Activated naive CD8-positive, alpha-beta T cell treated with anti-CD3 and anti-CD28 coated beads, Interleukin-2, amount 50 U/mL, for 16 hours (primary cell): ENCODE data around the gene NOXRED1.
A peak's percentile ranks its signal among the peaks of the same experiment; 100 is the strongest.

ENCODE experiments used
- DNase-seq: peaks from one replicate; pipeline ENCODE4 v3.0.0-alpha.2; 2020; ENCODE audit warnings: low read depth, low spot score

Gene NOXRED1

DNA sequence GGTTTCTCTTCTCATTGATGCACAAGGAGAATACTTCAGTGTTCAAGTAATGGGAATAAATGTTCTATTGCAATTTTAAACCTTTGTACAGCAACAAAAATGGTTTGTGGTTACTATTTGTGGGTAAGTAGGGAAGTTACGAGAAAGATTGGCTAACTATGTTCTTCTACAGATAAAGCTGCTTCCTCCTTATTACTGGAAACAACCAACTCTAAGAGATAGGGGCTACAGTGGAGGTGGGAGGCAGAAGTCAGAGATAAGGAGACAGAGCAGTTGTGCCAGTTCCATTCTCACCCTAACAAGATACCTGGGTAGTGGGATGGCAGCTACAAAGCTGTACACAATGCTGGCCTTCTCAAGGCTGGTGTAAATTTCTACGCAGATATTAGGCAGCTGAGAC lies 16.2 kb downstream of the NOXRED1 start:
- DNase-seq: no peak

DNA sequence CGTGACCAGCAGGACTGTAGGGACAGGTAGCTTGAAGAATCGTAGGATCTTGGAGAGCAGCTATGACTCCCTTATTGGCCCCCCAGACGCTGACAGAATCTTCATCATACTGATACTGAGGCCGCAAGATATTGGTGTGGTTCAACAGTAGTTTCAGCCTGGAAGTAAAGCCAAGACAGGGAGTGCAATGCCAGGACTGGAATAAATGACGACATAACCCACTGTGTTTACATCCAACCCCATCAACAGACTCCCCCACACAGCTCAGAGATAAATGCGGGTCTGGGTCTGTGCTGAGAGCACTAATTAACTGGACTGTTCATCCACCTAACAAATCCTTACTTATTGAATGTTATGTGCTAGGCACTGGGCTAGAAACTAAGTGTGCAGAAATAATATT lies 16.6 kb downstream of the NOXRED1 start:
- DNase-seq: no peak

DNA sequence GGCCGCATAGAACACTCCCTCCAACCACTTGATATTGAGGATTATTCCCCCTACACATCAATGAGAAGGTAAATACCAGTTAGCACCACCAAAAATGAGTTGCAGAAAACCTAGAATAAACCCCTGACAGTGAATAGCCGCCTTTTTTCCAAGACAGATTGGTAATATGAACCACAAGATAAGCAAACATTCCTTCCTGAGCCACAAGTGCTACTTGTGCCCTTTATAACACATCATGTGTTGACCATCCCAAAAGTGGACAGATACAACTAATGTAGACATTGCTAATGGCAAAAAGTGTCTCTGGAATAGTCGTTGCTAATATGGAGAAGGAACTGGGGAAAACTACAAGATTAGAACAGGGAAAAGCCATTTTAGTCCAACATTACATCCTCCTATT lies 17.2 kb downstream of the NOXRED1 start:
- no peak for DNase-seq

DNA sequence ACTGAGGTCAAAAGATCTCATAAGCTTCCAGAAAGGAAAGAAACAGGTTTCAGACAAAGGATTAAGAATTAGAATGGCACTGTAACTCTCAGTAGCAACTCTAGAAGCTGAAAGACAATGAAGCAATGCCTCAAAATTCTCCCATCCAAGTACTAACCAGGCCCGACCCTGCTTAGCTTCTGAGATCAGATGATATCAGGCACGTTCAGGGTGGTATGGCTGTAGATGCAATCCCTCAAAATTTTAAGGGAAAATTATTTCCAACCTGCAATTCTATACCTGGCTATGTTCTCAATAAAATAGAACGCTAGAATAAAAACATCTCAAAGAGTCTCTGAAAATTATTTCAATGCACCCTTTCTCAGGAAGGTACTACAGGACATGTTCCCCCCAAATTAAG lies 19.6 kb downstream of the NOXRED1 start:
- no peak for DNase-seq

DNA sequence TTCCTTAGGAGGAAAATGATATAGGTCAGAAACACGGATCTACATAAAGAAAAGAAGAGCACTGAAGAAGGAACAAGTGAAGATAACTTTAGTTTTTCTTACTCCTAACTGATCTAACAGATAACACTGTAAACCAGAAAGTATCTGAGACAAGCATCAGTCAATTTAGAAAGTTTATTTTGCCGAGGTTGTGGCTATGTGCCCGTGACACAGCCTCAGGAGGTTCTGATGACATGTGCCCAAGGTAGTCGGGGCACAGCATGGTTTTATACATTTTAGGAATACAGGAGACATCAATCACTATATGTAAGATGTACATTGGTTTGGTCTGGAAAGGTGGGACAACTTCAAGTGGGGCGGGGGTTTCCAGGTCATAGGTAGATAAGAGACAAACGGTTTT lies 23.1 kb downstream of the NOXRED1 start:
- no peak for DNase-seq

DNA sequence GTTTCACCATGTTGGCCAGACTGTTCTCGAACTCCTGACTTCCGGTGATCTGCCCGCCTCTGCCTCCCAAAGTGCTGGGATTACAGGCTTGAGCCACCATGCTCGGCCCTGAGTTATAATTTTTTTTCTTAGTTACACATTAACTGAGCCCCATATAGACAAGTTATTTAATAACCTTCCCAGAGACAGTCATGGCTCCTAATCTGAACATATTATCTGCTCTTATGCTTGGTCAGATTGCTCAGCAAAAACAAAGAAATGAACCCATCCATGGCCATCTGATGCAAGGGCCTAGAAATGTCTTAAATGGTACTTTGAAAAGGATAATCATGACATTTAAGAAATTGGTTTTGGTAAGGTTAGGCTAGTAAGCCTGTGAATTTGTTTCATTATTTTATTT lies 33.1 kb downstream of the NOXRED1 start:
- no peak for DNase-seq

DNA sequence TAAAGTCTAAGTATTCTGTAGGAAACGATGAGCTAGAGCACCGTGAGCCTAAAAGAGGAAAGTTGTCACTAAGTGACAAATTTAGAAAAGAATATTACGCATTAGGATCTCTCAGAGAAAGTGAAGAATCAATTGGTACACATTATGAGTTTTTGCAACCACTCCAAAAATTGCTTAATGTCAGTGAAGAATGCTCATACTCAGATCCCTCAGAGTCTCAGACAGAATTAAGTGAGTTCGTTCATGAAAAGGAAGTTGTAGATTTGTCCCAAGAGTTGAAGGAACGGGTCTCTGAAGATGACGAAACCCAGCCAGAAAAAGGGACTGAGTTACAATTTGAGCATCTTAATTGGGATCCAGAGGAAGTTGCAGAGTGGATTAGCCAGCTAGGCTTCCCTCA lies 44.6 kb downstream of the NOXRED1 start:
- no peak for DNase-seq

DNA sequence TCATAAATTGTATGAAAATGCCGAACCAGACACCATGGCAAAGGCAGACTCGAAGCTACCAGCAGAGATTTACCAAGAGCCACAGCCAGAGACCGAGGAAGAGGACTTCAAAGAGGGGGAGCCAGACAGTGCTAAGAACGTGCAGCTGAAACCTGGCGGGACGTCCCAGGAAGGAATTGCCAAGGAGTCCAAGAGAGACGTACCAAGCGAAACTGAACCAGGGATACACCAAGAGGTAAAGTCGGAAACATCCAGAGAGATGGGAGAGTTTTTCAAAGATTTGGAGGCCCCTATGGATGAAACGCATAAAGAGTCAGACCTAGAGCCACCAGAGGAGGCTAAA lies 45.9 kb downstream of the NOXRED1 start:
- no peak for DNase-seq

DNA sequence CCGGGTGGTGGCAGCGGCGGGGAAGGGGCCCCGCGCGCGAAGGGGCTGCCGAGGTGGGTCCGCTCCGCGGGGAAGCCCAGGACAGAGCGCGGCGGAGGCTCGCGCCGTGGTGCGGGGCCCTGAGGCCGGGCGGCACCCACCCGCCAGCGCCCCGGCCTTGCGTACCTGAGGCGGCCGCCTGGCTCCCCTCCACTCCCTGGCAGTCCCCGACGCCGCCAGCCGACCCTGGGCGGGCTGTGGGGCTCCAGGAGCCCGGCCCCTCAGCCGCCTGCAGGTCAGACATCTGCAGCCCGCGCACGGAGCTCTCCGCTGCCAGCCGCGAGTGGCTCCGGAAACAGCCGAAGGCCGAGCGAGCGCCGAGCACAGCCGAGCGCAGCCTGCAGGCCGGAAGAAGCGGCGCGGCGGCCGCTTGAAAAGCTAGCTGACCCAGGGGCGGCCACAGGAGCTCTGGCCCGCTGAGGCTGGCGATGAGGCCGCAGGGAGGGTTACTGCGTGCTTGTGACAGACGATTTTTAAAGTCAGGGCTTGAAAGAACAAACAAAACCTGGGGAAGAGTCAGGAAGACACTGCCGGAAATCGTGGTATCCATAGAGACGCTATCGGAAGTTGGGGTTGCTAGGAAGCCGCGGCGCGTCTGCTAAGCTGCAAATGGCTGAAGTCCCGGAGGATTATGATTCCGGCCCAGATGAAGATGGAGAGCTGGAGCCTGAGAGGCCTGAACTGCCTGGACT lies 46.4 kb downstream of the NOXRED1 start, which contains the start of the genes SAMD15 and TMED8:
SAMD15 (plus strand) TSS at position 609 of the 731 bp plus-strand sequence; CDS start at position 649, 40 bp downstream.
TMED8 (minus strand) TSS at position 324 of the 731 bp plus-strand sequence; CDS start at position 283, 41 bp downstream.
- DNase-seq: peak; percentile 68

DNA sequence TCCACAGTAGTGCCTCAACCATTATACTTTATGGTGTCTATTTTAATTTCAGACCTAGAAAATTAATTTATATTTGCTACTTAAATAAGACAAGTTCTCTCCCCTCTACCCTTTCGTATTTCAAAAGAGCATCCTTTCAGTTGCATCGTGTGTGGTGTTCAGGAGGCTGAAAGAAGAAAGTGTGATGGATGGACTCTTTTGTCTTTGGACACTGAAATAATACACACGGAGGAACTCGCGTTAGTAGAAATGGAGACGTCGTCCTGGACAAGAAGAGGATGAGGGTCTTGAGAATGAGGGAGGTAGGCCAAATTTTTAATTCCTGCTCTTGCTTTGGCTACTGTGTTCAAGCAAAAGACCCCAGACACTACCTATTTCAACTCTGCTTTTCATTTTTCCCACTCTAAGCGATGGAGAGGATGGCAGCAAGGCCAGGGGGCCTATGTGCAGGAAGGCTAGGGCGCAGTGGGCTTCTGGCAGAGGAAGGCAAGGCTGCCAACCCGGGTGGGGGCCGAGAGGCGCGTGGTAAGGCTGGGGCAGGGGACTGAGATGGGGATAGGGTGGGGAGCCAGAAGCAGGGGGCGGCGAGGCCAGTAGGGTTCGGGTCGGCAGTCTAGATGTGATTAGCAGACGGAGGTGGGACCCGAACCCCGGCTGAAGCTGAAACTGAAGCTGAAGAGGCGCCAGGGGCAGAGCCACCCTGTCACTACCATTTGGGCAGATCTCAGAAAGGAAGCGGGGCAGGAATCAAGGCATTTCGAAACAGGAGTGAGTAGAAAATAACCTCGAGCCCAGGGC lies 47.2 kb downstream of the NOXRED1 start:
- no peak for DNase-seq

DNA sequence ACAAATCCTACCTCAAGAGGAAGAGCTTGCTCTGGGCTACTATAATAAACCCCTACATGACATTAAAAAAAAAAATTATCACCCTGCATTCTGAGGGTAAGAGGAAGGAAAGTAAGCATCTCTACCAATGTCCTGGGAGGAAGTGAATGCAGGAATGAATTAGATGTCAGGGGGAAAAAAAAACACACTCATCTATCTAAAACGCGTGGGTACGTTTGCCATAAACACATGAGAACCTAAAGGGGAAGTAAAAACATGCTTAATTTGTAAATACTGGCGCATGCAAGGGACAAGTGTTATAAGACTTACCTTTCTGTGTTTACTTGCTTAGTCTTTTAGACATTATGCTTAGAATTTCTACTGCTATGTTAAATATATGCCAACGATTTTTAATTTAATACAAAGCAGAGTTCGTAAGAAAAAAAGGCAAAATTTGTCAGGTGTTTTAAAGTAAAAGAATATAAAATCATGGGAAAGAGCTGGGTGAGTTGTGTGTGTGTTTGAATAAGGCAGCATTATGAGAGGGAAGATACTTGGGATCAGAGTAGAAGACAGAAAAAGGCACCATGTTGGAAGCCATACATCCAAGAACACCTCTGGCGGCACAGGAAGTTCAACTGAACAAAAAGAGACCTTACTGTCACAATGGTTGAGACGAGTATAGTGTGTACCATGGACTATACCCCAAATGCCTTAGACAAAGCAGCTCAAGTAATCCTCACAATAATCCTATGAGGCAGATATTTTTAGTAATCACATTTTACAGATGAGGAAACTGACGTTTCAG lies 48.0 kb downstream of the NOXRED1 start:
- no peak for DNase-seq

DNA sequence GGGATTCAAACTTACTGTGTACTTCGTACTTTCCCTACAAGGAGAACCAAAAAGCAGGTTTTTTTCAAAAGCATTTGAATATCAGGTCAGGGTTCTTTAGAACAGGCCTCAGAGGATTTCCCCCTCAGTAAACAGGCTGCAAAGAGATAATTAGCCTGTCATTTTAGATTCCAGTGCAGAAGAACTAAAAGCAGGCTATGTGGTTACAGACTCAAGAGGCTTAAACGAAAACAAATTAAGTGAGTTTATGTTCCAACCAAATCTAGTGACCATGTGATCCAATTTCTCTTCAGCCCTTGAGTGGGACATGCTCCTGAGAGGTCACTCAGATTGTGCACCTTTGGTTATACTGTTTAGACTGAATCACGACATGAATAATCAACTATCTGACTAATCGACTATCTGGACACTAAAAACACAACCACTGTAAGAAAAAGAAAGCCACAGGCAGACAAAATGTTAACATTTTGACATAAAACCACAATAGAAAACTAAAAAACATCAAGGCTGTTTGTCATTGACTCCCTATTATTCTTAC lies 51.0 kb downstream of the NOXRED1 start:
- no peak for DNase-seq

DNA sequence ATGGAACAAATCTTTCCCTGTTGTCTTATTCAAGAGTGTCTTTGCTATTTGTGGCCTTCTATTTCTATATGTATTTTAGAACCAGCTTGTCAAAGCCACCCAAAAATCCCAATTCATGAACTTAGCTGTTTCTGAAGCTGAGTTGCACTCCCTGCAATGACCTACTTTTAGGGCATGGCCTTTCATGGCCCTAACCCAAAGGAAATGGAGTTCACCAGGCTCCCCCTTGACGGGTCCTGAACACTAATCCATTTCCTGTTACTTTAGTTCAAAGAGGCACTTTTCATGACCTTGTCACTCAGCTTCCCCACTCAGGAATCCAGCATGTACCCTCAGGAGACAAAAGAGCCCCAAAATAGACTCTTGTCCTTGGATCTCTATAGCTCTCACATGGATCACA lies 54.0 kb downstream of the NOXRED1 start:
- DNase-seq: no peak

DNA sequence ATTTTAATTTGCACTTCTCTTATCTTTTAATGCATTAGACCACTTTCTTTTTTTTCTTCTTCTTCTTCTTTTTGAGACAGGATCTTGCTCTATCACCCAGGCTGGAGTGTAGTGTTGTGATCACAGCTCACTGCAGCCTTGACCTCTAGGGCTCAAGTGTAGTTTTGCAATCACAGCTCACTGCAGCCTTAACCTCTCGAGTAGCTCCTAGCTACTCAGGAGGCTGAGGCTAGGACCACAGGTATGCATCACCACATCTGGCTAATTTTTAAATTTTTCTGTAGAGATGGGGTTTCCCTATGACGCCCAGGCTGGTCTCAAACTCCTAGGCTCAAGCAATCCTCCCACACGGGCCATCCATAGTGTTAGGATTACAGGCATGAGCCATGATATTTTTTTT lies 59.2 kb downstream of the NOXRED1 start:
- no peak for DNase-seq

DNA sequence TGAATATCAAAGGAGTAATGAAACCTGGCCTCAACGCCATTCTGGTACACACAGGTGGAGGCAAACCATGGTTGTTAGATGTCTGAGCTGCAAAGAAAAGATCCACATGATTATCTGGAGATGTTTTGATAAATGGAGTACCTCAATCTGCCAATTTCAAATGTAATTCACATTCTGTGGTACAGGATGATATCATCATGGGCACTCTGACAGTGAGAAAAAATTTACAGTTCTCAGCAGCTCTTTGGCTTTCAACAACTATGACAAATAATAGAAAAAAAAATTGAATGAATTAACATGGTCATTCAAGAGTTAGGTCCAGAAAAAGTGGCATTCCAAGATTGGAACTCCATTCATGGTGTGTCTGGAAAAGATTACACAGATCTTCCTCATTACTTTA lies 63.7 kb downstream of the NOXRED1 start:
- DNase-seq: no peak

DNA sequence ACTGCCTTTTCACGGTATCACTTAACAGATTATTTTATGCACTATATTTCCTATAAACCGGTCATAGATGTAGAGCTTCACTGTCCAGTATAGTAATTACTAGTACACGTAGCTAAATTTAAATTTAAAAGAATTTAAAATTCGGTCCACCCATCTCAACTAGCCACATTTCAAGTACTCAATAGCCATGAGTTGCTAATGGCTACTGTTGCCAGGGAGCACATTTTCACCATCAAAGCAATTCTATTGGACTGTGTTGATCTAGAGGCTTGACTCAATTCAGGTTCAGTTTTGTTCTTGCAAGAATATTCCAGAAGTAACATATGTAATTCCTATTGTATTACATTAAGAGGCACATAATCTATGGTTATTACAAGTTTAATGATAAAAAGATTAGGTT lies 66.4 kb downstream of the NOXRED1 start:
- no peak for DNase-seq

DNA sequence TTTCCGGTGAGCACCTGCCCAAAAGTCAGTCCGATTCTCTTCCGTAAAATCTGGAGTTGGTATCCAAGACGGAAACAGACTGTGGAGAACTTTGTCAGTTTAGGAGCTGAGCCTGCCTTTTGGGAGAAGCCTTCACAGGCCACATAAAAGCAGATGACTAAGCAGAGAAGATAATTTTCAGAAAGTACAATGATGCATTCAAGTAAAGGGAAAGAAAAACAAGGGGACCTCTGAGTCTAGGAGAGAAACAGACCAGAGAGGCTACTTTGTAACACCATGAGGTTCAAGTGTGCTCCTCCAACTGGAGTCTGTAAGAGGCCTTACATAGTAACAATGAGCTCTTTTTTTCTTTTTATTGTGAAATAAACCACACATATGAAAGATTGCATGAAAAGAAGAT lies 67.5 kb downstream of the NOXRED1 start:
- DNase-seq: no peak

DNA sequence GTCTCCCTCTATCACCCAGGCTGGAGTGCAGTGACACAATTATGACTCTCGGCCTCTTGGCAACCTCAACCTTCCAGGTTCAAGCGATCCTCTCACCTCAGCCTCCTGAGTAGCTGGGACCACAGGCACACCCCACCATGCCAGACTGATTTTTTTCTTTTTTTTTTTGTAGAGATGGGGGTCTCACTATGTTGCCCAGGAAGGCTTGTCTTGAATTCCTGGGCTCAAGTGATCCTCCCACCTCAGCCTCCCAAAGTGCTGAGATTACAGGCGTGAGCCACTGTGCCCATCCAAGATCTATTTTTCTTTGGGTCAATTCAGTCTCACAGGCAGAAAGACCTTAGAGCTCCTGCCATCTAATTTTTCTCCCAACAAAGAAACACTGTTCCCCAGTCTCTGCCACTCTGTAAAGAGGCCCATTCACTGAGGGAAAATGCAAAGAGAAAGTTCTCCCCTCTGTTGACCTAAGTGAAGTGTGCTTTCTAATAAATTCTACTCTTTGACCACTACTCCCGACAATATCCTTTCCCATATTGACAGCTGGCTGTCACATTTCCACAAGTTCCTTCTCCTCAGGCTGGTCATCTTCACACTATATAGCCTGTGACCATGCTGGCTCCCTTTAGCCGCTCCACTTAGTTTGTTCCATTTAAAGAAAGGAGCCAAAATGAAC lies 69.7 kb downstream of the NOXRED1 start:
- no peak for DNase-seq

DNA sequence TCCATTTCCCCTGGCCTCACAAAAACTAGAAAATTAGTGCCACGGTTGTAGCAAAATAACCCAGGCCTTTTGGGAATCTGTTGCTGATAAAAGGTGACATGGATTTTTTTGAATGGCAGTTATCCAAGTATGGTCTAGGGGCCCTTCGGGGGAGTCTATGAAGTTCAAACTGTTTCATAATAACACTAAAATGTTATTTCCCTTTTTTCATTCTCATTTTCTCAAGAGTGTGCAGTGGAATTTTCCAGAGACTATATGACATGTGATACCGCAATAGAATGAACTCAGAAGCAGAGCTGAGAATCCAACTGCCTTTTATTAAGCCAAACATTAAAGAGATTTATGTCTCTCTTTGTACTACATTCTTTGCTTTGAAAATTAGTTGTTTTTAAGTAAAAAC lies 75.6 kb downstream of the NOXRED1 start:
- no peak for DNase-seq

DNA sequence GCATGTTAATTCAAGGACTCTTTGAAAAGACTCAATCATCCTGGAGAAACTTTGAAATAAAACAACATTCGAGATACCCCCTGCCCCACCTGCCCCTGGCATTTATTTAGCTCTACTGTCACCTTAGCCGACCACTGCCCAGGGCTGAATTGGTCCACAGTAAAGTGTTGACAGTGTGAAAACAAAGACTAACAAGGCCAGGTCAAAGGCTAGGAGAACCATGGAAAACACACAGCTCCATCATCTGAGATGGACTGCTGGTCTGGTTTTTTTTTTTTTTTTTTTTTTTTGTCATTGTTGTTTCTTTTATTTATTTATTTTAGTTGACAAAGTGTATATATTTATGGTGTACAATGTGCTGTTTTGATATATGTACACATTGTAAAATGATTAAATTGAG lies 76.8 kb downstream of the NOXRED1 start:
- DNase-seq: no peak

DNA sequence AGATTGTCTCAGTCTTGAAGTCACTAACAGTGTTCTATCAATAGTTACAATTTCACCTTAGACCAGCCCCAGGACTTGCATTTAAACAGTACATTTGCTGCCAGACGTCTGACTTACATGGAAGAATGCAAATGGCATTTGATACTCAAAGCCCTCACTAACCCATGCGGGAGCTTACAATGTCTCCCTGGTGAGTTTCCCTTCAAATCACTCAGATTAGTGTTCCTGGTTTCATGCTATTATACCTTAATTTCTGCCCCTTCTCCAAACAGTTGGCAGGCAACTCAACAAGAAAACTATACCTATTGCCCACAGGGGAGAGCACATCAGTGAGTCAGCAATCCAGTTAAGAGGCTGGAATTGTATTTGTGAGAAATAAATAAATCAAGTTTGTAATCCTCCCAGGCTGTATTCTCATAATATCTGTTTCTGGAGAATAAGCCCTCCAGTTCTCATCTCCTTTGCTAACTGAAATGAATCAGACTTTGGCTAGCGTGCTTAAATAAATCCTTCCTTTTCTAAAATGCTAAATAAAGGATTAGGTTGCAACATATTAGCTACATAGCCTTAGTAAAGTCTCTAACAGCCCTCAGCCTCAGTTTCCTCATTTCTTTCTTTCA lies 78.8 kb downstream of the NOXRED1 start:
- DNase-seq: no peak
